Ureter (tissue), 1 donor: ENCODE measurements around the gene FKBP1A. TPM values are rescaled to one million over a fixed set of nuclear protein-coding genes. Genes with fewer than 3 reads are reported as not detected.

Experiments used
- DNase-seq: peaks from one replicate; pipeline ENCODE4 v3.0.0-alpha.2; 2020; ENCODE audit warnings: low spot score
- total RNA-seq: library from RNA; stranded (reverse); gene quantifications from one replicate; pipeline ENCODE4 v1.2.4, GENCODE V29; 2023
- donor health status: DM: yes; HTN: yes; CAD: no.

The FKBP1A gene
- total RNA-seq, 1 donor from 2014 or later = 260 TPM

DNA sequence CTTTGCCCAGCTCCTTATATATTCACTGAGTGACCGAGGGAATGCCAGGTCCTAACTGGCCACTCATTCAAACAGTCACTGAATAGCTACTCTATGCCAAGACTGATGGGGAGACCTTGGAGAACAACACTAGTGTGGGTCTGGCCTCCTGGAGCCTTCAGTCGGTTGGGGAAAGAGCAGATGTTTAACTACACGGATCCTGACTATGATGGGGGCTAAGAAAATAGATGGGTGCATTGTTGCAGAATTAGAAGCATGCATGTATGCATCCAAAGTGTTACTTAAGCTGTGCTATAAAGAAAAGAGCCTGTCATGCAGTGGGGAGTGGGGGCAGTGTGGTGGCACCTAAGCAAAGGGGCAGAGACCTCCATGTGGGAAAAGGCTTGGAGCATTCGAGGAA is 6.5 kb downstream of the FKBP1A start:
- DNase-seq = peak; percentile 30

DNA sequence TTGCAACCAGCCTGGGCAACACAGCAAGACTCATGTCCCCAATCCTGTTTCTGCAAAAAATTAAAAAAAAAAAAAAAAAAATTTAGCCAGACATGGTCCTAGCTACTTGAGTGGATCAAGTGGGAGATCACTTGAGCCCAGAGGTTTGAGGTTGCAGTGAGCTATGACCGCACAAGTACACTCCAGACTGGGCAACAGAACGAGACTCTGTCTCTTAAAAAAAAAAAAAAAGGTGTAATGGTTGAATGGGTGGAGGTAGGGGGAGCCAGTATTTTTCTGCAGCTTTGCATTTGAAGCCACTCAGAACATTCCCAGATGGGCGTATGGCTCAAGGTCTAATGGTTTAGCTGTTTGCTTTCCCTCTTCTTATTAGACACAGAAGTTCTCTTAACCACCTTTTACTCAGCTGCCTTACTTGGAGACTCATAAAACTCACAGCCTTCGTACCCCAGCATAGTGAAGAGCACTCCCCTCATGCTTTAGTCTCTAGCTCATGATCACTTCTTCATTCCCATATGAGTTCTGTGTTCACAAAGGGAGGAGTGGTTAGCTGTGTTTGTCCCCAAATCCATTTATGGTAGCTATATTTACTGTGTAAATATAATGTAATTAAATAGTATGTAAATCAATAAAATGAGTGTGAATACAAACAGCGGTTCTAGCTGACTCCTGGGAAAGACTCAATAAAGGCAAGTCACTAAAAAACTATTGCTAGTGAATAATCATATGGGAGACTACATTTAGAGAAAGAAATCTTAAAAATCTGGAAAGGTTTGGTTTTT is 9.0 kb downstream of the FKBP1A start:
- DNase-seq = no peak

DNA sequence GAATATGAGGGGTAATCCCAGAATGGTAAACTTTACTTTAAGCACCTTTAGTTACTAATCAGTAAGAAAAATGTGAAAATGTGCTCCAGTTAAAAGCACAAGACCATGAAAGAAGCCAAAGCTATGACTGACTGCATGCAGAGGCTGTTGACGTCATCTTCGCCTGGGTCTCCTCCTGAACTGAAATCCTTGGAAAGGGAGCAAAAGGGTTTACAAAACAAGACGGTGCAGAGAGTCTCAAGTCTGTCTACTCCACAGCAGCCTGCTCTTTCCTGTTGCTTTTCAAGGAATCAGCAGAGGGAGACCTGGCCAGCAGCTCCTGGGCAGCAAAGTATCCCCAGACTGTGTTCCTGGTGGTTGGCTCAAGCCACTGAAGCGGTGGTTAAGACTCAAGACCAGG is 10.2 kb downstream of the FKBP1A start:
- DNase-seq = no peak

DNA sequence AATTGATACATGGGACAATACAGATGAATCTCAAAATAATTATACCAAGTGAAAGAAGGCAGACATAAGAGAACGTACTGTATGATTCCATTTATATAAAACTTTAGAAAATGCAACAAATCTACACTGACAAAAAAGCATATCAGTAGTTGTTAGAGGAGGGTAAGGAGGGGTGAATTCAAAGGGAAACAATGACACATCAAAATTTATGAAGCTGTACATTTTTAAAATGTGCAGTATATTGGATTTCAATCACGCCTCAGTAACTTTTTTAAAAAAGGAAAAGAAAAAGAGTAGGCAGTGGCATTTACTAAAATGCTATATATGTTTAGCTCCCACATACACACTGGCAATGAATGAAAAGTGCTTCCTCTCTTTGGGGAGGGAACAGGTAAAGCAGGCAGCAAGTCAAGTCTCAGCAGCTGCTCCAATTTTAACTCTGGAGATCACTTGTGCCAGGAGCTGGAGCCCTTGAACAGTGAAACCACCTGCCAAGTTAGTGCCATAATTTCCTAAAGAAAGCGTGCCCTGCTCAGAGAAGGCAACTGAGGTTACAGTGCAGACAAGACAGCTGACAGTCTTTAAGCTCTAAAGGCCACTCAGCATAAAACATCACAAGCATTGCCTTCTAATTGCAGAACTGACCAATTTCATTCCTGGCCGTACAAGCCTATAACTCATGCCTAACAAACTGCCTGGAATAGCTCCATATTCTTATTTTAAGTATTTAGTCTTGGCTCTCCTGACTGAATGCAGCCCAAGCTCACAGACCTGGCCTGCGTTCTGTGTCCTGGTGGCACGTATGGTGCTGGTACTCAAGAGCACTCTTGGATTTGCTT is 10.9 kb downstream of the FKBP1A start:
- no peak for DNase-seq

DNA sequence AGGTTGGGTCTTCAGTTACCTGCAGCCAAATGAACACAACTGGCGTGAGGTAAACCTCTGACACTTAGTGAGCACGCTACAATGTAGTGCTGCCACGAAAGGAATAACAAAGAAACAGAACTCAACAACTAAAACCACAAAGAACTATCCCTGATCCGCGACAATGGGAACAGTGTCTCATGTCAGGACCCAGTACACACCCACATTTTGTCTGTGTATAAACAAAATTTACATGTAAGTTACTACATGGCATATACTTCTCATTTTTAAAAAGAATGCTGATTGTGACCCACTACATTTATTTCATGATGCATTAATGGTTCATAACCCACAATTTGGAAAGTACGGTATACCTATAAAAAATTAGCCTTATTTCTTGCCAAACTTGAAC is 14.1 kb downstream of the FKBP1A start:
- DNase-seq = no peak

DNA sequence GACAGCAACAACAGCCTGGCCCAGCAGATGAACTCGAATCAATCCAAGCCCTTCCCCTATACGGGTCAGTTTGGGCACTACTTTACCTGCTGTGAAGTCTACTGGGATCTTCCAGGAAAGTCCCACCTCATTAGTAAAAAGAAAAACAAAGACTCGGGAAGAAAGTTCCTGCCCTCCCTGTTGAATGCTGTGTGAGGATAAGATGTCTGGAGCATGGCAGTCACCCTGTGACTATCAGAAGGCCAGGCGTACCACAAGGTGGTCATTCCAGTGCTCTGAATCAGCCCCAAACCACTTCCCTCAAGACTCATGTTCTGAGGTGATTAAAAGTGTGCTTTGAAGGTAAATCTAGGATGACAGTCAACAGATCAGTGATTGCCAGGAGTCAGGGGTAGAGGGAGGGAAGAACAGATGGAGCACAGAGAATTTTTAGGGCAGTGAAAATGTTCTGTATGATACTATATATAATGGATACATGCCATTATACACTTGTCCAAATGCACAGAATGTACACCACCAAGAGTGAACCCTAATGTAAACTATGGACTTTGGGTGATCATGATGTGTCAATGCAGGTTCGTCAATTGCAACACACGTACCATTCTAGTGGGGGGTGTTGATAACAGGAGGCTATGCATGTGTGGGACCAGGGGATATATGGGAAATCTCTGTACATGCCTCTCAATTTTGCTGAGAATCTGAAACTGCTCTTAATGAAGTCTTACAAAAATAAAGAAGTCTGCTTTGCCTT is 14.7 kb downstream of the FKBP1A start:
- DNase-seq = peak; percentile 5

DNA sequence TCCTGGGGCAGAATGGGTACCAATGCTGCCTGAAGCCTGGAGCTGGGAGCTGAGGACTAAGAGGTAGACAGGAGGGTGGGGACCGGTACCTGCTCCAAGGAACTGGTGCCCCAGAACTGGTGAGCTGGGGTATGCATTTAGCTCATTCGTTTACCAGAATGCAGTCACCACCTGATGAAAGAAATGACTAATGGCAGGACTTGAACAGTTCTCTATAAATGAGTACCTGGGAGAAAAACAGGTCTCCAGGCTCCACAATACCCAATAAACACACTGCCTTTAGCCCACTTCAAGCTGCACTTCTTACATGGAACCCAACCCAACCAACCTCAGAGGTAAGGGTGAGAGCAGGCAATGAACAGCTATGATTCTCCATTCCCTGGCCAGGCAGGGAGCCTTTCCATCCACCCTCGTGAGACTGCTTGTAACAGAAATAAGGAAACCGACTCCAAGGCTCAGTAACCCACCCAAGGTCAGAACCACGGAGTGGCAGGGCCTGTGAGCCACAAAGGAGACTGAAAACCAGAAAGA is 15.4 kb downstream of the FKBP1A start:
- DNase-seq = peak; percentile 34

DNA sequence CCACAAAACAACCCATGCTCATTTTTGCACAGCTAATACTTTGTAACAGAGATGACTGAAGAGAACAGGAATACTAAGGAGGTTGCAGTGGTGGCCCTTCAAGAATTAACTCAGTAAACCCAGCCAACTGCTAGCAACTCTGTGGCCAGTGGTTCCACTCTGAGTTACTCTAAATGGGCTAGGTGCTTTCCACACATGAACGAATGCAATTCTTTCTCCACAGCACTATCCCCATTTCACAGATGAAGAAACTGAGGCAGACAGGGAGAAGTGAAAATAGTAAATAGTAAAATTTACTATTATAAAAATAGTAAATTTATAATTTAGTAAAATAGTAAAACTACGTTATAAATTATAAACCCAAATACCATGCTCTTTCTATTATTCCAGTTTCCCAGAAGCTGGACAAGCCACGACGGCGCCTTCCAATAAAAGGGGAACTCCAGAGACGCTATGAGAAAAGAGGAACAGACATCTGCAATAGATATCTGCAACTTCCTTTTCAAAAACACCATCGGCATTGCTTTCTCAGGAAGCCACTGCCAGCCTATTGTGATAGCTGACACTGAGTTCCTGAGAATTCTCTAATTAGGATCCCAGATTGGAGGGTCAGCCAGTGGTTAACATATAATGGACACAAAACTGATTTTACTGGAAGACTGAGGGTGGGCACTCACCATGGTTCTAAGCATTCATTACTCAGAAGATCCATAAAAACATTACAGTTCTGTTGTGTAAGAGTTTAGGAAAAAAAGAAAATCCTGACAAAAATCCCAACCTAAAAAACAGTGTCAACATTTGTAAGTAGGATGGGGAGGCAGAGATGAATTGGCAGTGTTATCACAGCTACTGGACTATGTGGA is 16.2 kb downstream of the FKBP1A start:
- peak; percentile 20 for DNase-seq

DNA sequence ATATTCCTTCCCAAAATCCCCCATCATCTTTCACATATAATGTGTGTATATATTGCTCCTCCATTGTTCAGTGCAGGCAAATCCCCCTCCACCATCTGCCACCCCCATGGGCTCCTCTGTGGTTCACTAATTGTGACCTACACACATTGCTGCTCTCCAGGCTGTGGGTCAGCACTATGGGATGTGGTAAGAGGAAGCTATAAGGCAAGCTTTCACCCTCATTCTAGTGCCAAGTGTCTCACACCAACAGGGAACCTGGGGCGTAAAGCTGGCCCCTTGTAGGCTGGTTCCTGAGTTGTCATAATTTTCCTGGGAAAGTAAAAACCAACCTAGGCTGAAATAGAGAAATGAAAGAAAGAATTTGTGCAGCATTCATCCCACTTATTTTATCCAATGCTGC is 16.8 kb downstream of the FKBP1A start:
- no peak for DNase-seq

DNA sequence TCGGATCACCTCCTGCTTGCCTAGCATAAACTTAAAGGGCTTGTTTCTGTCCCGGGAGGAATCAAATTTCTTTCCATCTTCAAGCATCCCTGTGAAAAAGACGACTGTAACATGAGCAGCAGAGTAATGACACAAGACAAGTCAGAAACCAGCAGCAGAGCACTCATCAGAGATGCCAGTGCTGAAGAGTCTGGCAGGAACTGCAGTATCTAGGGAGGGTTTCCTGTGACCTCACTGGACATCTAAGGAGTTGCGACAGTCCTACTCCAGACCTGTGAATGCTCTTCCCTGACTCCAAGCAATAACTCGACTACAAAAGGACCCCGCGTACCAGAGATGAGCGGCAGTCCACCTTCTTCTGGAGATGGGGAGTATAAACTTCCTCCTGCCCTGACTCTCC is 17.3 kb downstream of the FKBP1A start:
- DNase-seq = no peak

DNA sequence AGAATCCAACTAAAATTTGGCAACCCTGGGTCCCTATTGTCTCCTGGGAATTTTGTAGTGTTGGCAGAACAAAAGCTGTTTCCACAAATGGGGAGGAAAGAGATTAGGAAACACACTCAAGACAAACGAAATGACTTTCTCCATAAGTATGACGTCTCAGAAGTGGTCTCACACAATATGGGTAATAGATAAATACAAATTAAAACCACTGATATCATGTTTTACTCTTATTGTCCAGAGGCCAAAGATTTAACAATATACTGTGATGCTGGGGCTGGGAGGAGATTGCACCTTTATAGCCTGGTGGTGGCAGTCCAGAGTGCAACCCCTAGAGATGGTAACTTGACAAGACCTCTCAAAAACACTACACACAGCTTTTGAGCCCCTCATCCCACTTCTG is 18.6 kb downstream of the FKBP1A start:
- DNase-seq = no peak

DNA sequence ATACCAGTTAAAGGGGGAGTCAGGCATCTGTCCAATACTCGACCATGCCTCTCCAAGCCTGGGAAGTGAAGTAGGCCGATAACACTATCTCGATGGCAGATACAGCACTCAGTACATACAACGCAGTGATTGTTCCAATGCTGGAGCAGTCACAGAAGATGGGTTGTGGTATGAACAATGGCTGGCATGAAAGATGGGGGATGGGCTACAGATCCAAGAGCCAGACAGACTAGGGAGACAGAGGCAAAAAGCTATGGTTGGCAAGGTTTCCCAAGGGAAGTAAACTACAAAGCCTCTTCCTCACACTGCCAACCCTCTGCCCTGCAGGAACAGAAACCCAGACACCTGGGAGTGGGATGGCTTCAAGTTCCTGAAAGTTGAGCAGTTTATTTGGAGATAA is 19.2 kb downstream of the FKBP1A start:
- DNase-seq = no peak

DNA sequence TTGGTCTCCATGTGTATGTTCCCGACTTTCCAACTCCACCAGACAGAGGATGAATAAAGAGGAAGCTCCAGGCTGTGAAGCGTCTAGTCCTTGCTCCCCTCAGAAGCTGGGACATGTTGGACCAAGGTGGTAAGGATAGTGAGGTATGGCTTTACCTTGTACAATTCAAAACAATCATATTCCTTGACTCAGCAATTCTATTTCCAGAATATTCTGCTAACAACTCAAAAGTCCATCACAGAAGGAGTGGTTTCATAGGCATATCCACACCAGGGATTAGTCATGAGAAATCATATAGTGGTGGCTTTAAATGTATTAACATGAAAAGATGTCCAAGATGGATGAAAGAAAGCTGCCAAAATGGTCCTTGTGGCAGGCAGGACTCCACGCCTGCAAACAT is 19.8 kb downstream of the FKBP1A start:
- DNase-seq = no peak

DNA sequence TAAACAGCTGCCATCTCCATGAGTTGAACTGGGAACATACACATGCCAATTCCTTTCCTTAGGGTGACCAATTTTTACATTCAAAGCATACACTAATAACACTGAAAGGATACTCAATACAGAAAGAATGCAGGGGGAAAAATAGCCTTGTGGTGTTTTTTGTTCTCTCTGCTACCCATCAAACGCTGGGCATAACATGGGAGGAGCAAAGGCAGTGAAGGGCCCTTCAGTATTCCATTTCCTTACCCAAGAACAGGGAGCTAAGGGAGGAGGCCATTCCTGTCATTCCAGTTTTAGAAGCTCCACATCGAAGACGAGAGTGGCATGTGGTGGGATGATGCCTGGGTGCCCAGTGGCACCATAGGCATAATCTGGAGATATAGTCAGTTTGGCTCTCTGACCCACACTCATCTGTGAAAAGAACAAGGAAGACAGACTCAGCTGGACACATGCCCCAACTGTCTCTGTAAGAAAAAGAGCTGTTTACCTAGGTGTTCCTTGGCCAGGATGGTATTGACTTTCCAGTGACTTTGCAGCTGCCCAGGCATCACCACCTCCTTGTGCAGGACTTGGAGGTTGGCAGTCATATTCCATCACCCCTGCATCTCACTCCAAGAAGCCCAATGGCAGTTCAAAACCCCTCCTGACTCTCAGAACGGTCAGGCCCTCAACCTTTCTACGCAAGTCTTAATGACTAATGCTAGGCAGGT is 20.9 kb downstream of the FKBP1A start:
- no peak for DNase-seq

DNA sequence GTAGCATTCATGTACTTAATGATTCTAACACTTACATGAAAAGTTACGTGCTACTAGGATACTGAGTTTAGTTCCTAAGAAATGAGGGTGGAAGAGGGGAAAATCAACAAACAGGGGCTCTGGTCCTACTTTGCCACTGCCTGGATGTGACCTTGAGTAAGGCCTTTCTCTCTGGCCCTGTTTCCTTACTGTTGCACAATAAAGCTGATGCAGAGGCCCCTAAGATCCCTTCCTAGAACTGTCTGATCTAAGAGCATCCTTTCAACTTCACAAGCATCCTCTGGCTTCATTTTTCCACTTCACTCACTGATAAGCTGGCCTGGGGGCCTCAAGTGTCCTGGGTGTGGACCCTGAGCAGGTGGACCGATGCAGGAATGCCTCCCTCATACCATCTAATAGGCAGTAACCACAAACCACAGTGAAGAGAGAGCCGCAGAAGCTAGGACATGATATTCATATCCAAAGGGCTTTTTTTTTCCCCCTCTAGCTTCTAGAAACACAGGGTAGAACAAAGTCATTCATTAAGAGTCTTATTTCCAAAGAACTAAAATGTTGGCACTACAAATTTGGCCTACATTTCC is 21.6 kb downstream of the FKBP1A start:
- DNase-seq = no peak

DNA sequence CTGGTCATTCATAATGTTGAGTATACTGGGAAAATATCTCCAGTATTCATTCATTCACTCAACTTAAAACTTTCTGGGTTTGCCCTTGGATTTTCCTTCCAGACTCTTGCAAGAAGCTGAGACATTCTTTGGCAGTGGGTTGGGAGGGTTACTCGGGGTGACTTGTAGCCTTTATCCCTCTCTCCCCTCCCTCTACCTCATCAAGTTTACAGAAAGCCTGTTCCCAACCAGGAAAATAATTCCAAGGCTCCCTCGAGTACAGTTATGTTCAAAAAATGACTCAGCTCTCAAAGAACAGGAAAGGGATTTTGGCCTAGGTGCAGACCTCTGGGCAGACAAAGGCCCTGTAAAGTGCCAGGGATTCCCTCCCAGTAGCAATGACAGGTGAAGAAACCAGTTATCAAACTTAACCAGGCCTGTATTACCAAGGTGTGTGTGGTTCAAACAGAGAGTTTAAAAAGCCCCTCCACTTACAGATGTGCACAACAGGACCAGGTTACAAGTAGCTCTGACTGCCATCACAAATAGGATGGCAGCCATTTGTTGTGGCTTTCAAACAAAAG is 22.2 kb downstream of the FKBP1A start:
- DNase-seq = no peak

DNA sequence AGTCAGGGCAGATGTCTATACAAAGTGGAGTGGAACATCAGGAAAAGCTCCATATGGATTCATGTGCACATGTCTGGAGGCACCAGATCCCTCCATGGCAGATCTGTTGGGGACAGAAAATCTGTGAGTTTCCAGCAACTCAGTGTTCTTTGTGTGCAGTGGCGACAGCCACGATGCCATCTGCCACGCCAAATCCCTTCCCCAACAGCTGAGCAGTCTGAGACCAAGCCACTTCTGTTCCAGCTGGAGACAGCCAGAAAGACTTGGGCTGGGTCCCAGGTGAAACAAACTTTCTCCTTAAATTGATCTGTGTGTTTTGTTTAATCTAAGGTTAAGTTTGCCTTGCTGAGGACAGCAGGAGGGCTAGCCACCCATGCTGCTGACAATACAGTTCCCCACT is 22.9 kb downstream of the FKBP1A start:
- DNase-seq = no peak

DNA sequence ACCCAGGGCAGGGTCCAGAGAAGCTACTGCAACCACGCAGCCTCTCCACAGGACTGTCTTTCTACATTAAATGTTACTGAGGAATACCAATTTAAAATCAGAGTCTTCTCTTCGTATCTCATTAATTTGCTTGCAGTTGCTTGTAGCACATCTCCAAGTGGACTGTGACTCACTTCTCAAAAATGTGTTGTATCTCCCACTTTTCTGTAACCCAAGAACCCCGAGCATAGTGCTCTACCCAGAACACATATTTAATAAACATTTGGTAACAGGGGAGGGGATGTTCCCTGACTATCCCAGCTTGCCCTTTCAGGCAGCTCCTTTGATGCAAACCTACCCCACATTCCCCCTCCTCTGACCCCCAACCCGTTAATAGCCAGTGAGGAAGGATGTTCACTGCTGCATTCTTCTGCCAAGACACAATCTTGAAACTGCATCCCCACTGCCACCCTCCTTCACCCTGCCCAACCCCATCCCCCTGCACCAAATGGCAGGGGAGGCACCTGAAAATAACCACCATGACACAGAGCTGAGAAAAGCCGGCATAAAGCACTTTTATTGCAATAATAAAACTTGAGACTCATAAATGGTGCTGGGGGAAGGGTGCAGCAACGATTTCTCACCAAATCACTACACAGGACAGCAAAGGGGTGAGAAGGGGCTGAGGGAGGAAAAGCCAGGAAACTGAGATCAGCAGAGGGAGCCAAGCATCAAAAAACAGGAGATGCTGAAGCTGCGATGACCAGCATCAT is 24.2 kb downstream of the FKBP1A start:
- DNase-seq = no peak

DNA sequence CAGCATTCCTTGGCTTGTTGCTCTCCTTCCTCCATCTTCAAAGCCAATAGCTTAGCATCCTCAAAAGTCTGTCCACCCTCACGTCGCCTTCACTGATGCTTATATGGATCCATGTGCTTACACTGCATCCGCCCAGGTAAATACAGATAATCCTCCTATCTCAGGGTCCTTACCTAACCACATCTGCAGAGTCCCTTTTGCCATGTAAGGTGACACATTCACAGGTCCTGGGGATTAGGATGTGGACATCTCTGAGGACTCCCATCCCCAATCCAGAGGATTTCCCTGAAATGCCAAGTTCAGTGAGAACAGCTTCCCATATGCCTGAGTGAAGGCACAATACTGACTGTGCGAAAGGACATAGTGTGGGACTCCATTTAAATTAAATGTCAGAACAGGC is 25.4 kb downstream of the FKBP1A start:
- DNase-seq = no peak
